Stimulated activated CD8-positive, alpha-beta memory T cell treated with anti-CD3 and anti-CD28 coated beads, Interleukin-12 subunit alpha, Interleukin-12 subunit beta, amount 100 ng/mL, for 24 hours (primary cell): ENCODE measurements around the gene NREP.

Experiments used
- DNase-seq: peaks from one replicate; pipeline ENCODE4 v3.0.0-alpha.2; 2020; ENCODE audit errors: extremely low read depth

Gene NREP

GRCh38 chr5:111697215-111697614 lies 59.8 kb downstream of the NREP start:
- DNase-seq = no peak

GRCh38 chr5:111695991-111696390 lies 61.0 kb downstream of the NREP start:
- DNase-seq = no peak

- no peak for DNase-seq
Observed at GRCh38 chr5:111694133-111694532, 62.9 kb downstream of the NREP start.

GRCh38 chr5:111691914-111692313 lies 65.1 kb downstream of the NREP start:
- no peak for DNase-seq

GRCh38 chr5:111691508-111691907 lies 65.5 kb downstream of the NREP start:
- no peak for DNase-seq

GRCh38 chr5:111689357-111689935 lies 67.5 kb downstream of the NREP start:
- no peak for DNase-seq

- DNase-seq = no peak
Observed at GRCh38 chr5:111685969-111686368, 71.0 kb downstream of the NREP start.

GRCh38 chr5:111682641-111683040 lies 74.4 kb downstream of the NREP start:
- DNase-seq = no peak

- DNase-seq = no peak
Observed at GRCh38 chr5:111682121-111682520, 74.9 kb downstream of the NREP start.

- DNase-seq = no peak
Observed at GRCh38 chr5:111681414-111682120, 75.4 kb downstream of the NREP start.

GRCh38 chr5:111680737-111681413 lies 76.1 kb downstream of the NREP start:
- DNase-seq = no peak

GRCh38 chr5:111679611-111680010 lies 77.4 kb downstream of the NREP start:
- DNase-seq = no peak
